Smooth muscle cell (in vitro differentiated cells): ENCODE results near the gene TAL2. TPM values are rescaled to one million over a fixed set of nuclear protein-coding genes. Genes with fewer than 3 reads are reported as not detected.
A peak's percentile ranks its signal among the peaks of the same experiment; 100 is the strongest.

ENCODE experiments used
- DNase-seq: peaks from one replicate; lab custom pipeline; 2025; ENCODE audit not compliant: unreplicated experiment; lab: John Stamatoyannopoulos, UW
- H2AFZ ChIP-seq: fragments of 200-600 bp; sonication (generic); 2 replicates; pipeline ENCODE4 v1.6.0; 2016; ENCODE audit warnings: antibody characterized with exemption, low read depth, mild to moderate bottlenecking
- H3F3A ChIP-seq: fragments of 200-600 bp; sonication (generic); 2 replicates; pipeline ENCODE4 v1.6.0; 2017; ENCODE audit warnings: antibody characterized with exemption, low read depth
- H3K27ac ChIP-seq: fragments of 200-600 bp; sonication (generic); 2 replicates; pipeline ENCODE4 v1.5.1; 2016; ENCODE audit warnings: low read depth, mild to moderate bottlenecking
- H3K27me3 ChIP-seq: fragments of 200-600 bp; sonication (generic); 2 replicates; pipeline ENCODE4 v1.6.1; 2016; ENCODE audit warnings: low read depth, mild to moderate bottlenecking
- H3K36me3 ChIP-seq: fragments of 200-600 bp; sonication (generic); 2 replicates; pipeline ENCODE4 v1.5.1; 2016; ENCODE audit warnings: low read depth
- H3K4me1 ChIP-seq: fragments of 200-600 bp; sonication (generic); 2 replicates; pipeline ENCODE4 v1.5.1; 2016; ENCODE audit warnings: low read depth
- H3K4me2 ChIP-seq: fragments of 200-600 bp; sonication (generic); 2 replicates; pipeline ENCODE4 v1.6.0; 2016; ENCODE audit warnings: mild to moderate bottlenecking
- H3K4me3 ChIP-seq: fragments of 200-600 bp; sonication (generic); 2 replicates; pipeline ENCODE4 v1.5.1; 2016; ENCODE audit warnings: mild to moderate bottlenecking
- H3K79me2 ChIP-seq: fragments of 200-600 bp; sonication (generic); 2 replicates; pipeline ENCODE4 v1.6.0; 2016; ENCODE audit warnings: low read depth, mild to moderate bottlenecking
- H3K9ac ChIP-seq: fragments of 200-600 bp; sonication (generic); 2 replicates; pipeline ENCODE4 v1.6.0; 2016; ENCODE audit warnings: low read depth
- H3K9me3 ChIP-seq: fragments of 200-600 bp; sonication (generic); replicated peaks from 2 replicates; pipeline ENCODE4 v1.5.1; 2016; ENCODE audit warnings: low read depth
- H4K20me1 ChIP-seq: fragments of 200-600 bp; sonication (generic); 2 replicates; pipeline ENCODE4 v1.6.0; 2016; ENCODE audit warnings: low read depth
- CTCF ChIP-seq: fragments of 200-600 bp; sonication (generic); IDR thresholded peaks from 2 replicates; pipeline ENCODE4 v1.5.1; 2017; ENCODE audit warnings: borderline replicate concordance, mild to moderate bottlenecking, antibody characterized with exemption; ENCODE audit not compliant: insufficient read depth, poor library complexity, severe bottlenecking
- WGBS: methylation state at CpG from one replicate; pipeline ENCODE4 v1.1.7; 2016; ENCODE audit warnings: low lambda C conversion rate; 5-methylcytosine and 5-hydroxymethylcytosine counted together
- polyA plus RNA-seq: library from polyadenylated mRNA; unstranded; fragments of >200 nt; fragmentation: Nextera tagmentation; extraction: Ambion mirVana; gene quantifications from 2 replicates; pipeline ENCODE4 v1.2.1, GENCODE V29; 2016
- total RNA-seq: library from RNA; depleted of rRNA; stranded (reverse); fragments of >200 nt; gene quantifications from 2 replicates; pipeline ENCODE4 v1.2.3, GENCODE V29; 2014

Gene TAL2
- total and polyA plus RNA-seq, 2 experiments from 2014 or later = 0.49 to 0.59 TPM

- DNase-seq = no peak
- Histone ChIP-seq H3K4me3 (no peak overlapping the region), H3K9me3 (no peaks in the 10 kb centered on the region), H3K27me3 (no peaks in the 10 kb centered on the region), H3K79me2 (no peaks in the 10 kb centered on the region), H2AFZ (no peak overlapping the region), H3K4me1 (no peaks in the 10 kb centered on the region), H3K27ac (no peak overlapping the region), H3K4me2 (no peak overlapping the region), H3K9ac (no peak overlapping the region), H4K20me1 (no peaks in the 10 kb centered on the region), H3K36me3 (no peaks in the 10 kb centered on the region), H3F3A (no peaks in the 10 kb centered on the region)
- TF ChIP-seq CTCF = no peak
These were observed 22.3 kb upstream of the TAL2 start for GRCh38 chr9:105639936-105640335.

DNA sequence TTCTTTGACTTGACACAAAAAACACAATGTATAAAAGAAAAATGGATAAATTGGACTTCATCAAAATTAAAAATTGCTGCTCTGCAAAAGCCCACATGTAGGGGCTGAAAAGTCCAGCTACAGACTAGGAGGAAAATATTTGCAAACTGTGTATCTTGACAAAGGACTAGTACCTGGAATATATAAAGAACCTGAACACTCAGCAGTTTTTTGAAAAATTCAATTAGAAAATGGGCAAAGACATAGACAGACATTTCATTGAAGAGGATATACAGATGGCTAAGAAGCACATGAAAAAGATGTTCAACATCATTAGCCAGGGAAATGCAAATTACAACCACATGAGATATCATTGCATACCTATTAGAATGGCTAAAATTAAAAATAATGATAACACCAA is 18.5 kb upstream of the TAL2 start:
- Histone ChIP-seq H3K4me3 (no peak overlapping the region), H3K9me3 (no peaks in the 10 kb centered on the region), H3K27me3 (no peaks in the 10 kb centered on the region), H3K79me2 (no peaks in the 10 kb centered on the region), H3K27ac (no peak overlapping the region), H4K20me1 (no peaks in the 10 kb centered on the region), H3K9ac (no peak overlapping the region), H3K4me1 (peaks cover 18% of the 10 kb centered on the region), H3F3A (no peaks in the 10 kb centered on the region), H3K4me2 (no peak overlapping the region), H3K36me3 (no peaks in the 10 kb centered on the region), H2AFZ (no peak overlapping the region)
- DNase-seq = no peak
- TF ChIP-seq CTCF = no peak

- Histone ChIP-seq H3K27ac (peak overlapping the region; percentile 49), H3K9me3 (no peaks in the 10 kb centered on the region), H3K36me3 (no peaks in the 10 kb centered on the region), H3K4me3 (no peak overlapping the region), H3K4me2 (peak overlapping the region; percentile 55), H3K79me2 (no peaks in the 10 kb centered on the region), H3K4me1 (peaks cover 30% of the 10 kb centered on the region), H3K27me3 (no peaks in the 10 kb centered on the region), H3K9ac (no peak overlapping the region), H2AFZ (no peak overlapping the region), H4K20me1 (no peaks in the 10 kb centered on the region), H3F3A (no peaks in the 10 kb centered on the region)
- no peak for DNase-seq
- no peak for TF ChIP-seq CTCF
- 29% methylated on average over 7 of the region's 7 CpGs for WGBS
These were observed 15.2 kb upstream of the TAL2 start for GRCh38 chr9:105646879-105647594.

DNA sequence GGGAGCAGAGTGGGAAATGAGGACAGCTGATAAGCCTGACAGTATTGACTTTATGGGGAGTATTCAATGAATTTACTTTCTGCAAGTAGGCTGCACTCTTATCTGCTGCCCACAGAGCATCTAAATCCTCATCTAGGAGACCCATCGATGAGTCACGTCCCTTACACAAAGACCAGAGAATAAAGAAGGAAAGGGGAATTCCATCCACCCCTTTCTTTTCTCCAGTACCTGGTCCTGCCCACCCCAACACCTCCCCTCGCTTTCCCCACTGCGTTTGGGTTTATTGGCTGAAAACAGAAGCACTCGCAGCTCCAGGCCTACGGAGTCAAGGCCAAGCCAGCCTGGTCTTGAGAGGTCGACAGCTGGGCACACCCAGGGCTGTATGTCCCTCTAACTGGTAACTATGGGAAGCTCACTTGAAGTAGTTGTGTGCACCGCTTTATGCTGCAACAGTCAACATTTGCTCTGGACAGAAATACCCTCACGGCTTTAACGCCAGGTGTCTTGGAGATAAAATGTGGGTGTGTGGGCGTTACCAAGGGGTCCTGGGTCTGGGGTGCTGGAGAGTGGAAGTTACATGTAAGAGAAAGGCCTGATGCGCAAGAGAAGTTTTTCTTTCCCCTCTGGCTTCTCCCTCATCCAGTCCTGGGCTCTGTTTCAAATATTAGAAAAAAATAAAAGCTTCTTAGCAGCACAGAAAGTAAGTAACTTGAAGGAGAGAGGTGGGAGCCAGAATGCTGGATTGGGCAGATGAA is 14.5 kb upstream of the TAL2 start:
- peaks cover 30% of the 10 kb centered on the region for H3K4me1 ChIP-seq
- H3K9me3 ChIP-seq = no peaks in the 10 kb centered on the region
- 47% methylated on average over 12 of the region's 12 CpGs for WGBS
- peak overlapping the region; percentile 55 for H3K4me2 ChIP-seq
- no peaks in the 10 kb centered on the region for H3K27me3 ChIP-seq
- no peaks in the 10 kb centered on the region for H3K36me3 ChIP-seq
- H3K27ac ChIP-seq = peak overlapping the region; percentile 49
- no peak overlapping the region for H3K4me3 ChIP-seq
- TF ChIP-seq CTCF = no peak
- H3K79me2 ChIP-seq = no peaks in the 10 kb centered on the region
- peak overlapping the region; percentile 9 for H3K9ac ChIP-seq
- no peaks in the 10 kb centered on the region for H3F3A ChIP-seq
- no peaks in the 10 kb centered on the region for H4K20me1 ChIP-seq
- H2AFZ ChIP-seq = no peak overlapping the region
- no peak for DNase-seq
